TTC549 (cell line): ENCODE results near the gene IL21R.
"Not testable (repeated sequence)": the region's sequence is repeated elsewhere in the genome, so short reads cannot be mapped to it uniquely, and the experiment has no call there.

Source experiments
- FAIRE-seq: peaks from 2 replicates; lab custom pipeline; 2012; peaks lifted over from hg19 to GRCh38; lab: Jason Lieb, UNC

The IL21R gene

DNA sequence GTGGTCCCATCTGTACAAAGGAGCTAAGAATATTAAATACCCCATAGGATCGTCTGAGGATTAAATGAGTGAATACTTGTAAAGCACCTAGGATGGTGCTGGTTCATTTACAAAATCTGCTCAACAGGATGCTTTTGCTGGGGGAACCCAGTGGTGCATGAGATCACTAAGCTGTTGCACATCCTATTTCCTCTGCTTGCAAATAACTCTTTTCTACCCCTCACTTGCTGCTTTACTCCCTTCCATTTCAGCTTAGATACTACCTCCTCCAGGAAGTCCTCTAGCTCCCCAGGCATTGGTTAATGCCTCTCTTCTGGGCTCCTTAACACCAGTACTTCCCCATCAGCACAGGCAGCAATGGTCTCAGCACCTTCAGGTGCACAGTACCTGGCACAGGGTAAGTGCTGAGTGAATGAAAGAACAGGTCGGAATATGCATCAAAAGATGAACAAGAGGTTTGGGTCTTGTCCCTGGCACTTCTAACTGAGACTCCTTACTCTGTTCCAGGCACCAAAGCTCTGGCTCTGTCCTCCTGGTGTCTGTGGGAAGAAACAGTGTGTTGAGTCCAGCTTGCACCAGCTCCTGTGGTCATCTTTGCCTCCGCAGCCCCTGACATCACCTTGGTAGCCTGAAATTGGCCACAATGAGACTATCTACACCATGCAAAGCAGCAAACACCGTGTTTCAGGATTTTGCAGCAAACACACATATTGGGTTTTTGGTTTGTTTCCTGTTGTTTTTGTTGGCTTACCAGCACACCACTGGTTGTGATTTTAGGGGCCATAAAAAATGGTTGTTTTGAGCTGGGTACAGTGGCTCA, 24.1 kb upstream of the IL21R start:
- no peak for FAIRE-seq

- no peak for FAIRE-seq
These were observed 23.0 kb upstream of the IL21R start for GRCh38 chr16:27378871-27379481.

DNA sequence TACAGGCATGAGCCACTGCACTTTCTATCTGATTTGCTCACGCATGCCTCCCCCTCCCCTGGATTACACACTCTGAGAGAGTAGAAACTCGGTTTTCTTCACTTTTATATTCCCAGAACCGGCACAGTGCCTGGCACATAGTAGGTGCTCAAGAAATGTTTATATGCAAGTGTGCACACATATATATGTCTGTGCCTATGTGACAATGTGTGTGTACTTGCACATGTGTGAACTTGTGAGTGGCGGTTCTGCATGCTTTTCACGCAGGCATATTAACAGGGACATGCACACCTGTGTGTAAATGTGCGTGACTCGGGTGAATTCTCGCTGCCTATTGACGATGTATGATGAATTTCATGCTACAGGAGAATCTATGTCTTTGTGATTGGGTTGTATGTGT, 22.1 kb upstream of the IL21R start:
- no peak for FAIRE-seq

GRCh38 chr16:27381236-27381635, 20.7 kb upstream of the IL21R start:
- FAIRE-seq = no peak

- no peak for FAIRE-seq
These were observed 19.8 kb upstream of the IL21R start for GRCh38 chr16:27381974-27382855.

- FAIRE-seq = no peak
These were observed 18.3 kb upstream of the IL21R start for GRCh38 chr16:27383556-27384243.

GRCh38 chr16:27384425-27384824, 17.5 kb upstream of the IL21R start:
- no peak for FAIRE-seq

- FAIRE-seq = no peak
These were observed 16.6 kb upstream of the IL21R start for GRCh38 chr16:27385398-27385797.

DNA sequence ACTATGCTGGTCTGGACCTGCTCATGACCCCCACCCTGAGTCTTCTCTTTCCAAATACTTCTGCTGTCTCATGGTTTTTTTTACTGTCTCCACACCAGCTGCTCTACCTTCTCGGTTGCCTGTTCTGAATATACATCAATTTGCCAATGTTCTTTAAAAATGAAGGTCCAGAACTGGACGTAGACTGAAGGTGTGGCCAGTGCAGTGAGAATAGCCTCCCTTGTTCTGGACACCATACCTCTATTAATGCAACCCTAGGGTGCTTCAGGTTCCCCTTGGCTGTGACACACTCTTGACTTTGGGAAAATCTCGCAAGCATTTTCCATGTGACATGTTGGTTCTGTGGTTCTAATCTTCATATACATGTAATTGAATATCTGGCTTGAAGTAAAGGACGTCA, 15.3 kb upstream of the IL21R start:
- no peak for FAIRE-seq

DNA sequence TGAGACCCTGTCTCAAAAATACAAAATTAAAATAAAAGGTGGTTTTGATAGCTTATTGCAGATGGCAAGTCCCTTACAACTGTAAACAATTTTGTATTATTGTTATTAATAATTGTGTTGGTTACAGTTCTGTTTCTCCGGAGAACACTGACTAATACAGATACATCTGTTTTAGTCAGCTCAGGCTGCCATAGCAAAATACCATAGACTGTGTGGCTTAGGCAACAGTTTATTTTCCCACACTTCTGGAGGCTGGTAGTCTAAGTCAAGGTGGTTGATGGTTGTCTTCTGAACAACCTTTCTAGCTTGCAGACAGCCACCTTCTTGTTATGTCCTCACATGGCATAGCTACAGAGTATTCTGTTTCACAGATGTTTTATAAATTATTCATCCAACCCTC, 14.2 kb upstream of the IL21R start:
- no peak for FAIRE-seq

DNA sequence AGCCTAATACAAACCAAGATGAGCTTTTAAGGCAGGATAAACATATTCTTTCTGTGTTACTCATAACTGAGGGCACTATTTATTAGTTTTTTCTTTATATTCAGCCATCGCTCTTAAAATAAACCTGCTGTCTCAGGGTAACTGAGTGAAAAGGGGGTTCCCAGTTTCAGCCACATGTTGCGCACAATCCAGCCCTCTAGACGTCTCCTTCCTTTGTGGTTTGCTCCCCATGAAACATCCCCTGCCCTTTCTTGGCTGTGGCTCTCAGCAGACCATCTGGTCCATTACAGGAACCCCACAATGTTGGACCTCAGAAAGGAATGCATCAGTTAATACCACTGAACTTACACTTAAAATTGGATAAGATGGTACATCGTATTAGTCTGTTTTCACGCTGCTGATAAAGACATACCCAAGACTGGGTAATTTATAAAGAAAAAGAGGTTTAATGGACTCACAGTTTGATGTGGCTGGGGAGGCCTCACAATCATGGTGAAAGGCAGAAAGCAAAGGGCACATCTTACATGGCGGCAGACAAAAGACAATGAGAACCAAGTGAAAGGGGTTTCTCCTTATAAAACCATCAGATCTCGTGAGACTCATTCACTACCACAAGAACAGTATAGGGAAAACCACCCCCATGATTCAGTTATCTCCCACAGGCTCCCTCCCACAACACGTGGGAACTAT, 12.6 kb upstream of the IL21R start:
- no peak for FAIRE-seq

- no peak for FAIRE-seq
These were observed 11.8 kb upstream of the IL21R start for GRCh38 chr16:27390151-27390550.

- FAIRE-seq = no peak
These were observed 9.3 kb upstream of the IL21R start for GRCh38 chr16:27392671-27393070.

GRCh38 chr16:27394516-27394915, 7.5 kb upstream of the IL21R start:
- no peak for FAIRE-seq

GRCh38 chr16:27398341-27398893, 3.6 kb upstream of the IL21R start:
- FAIRE-seq = not testable (repeated sequence)

DNA sequence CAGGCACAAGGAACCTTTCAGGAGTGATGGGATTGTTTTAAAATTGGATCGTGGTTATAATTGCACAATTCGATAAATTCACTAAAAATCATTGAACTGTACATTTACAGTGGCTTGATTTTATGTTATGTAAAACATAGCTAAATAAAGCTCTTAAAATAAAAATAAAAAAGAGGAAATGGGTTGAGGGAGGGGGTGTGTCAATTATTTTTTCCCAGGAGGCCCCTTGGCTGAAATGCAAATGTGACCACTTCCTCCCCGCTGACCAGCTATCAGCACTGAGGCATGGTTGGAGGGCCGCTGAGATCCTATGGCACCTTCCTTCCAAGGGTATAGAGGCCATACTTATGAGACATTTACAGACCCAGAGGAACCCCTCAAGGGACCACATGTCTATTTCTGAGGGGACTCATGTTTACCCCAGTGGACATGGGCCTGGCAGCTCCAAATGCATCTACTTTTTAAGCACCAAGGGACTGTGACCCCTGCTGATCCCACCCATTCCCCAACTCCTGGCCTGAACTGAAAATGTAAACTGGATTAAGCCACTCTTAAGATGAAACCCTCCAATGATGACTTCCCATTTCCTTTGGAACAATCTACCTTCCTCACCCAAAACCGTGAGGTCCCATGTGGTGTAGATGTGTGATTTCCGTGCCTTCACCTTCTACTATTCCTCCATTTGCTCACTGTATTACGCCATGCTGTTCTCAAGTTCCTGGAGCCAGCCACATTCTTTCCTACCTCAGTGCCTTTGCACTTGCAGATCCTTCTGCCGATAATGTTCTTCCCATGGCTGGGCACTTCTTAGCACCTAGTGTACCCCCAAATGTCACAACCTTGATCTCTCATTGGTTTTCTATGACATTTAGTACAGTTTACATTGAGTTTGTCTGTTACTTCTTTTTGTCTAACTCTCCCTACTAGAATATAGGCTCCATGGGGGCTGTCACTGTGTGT, 2.8 kb upstream of the IL21R start:
- no peak for FAIRE-seq

- FAIRE-seq = no peak
These were observed 2.0 kb upstream of the IL21R start for GRCh38 chr16:27399969-27400368.

- no peak for FAIRE-seq
These were observed 988 bp upstream of the IL21R start for GRCh38 chr16:27400751-27401620.

DNA sequence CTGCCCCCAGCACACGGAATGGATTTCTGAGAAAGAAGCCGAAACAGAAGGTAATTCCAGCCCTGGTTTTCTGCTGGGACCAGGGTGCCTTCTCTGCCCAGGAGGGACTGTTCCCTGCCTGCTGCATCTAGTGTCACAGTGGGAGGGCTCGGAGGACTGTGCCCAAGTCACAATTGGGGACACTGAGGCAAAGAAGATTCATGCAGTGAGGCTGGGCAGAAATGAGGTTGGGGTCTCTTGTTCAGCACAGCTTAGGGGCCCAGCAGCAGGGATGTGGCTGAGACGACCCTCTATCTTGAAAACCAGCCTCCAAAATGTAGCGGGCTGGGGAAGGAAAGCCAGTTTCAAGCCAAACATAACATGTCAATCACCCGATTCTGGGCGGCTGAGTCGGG, 592 bp downstream of the IL21R start:
- no peak for FAIRE-seq
